Mucosa of descending colon (tissue), 3 donors: ENCODE data around the gene B3GALT6. TPM values are rescaled to one million over a fixed set of nuclear protein-coding genes. Genes with fewer than 3 reads are reported as not detected.

Source experiments
- ATAC-seq: fragments of 200-7000 bp; cut with Tn5 transposase; one replicate; pipeline ENCODE4 v1.9.1; 2020; ENCODE audit warnings: mild to moderate bottlenecking, moderate library complexity
- DNase-seq, 3 donors: peaks; one replicate each; pipeline ENCODE4 v3.0.0-alpha.2; 2020
- H3K36me3 ChIP-seq: fragments of 200-600 bp; one replicate; pipeline ENCODE4 v1.8.0; 2021; ENCODE audit warnings: low read depth, mild to moderate bottlenecking
- H3K4me1 ChIP-seq: fragments of 200-600 bp; one replicate; pipeline ENCODE4 v1.8.0; 2021; ENCODE audit warnings: low read depth, mild to moderate bottlenecking
- H3K4me3 ChIP-seq: fragments of 200-600 bp; one replicate; pipeline ENCODE4 v1.8.0; 2021; ENCODE audit warnings: mild to moderate bottlenecking
- H3K9me3 ChIP-seq: fragments of 200-600 bp; one replicate; pipeline ENCODE4 v1.8.0; 2021; ENCODE audit warnings: mild to moderate bottlenecking
- CTCF ChIP-seq: fragments of 200-600 bp; IDR thresholded peaks from one replicate; pipeline ENCODE4 v1.8.0; 2022; ENCODE audit warnings: antibody characterized with exemption, mild to moderate bottlenecking
- intact Hi-C, 2 donors: fragments of 100-400 bp; cut with DNase I in 1 of 2; cut with micrococcal nuclease in 1 of 2; formaldehyde crosslinking; loops; one replicate each; pipeline versions ENCODE4 v1.11.0 to v1.11.1; 2022; cut with DNase I, micrococcal nuclease
- long read RNA-seq, 2 donors: library from polyadenylated mRNA; unstranded; transcript quantifications; one replicate each; pipeline ENCODE4 v2.0.0, GENCODE V29; 2019 to 2021
- total RNA-seq, 3 donors: library from RNA; stranded (reverse); fragmentation: NEBNext Ultra II Directional in 2 of 3; extraction: Animal tissue kit (Norgen Biotek cat#: 25700) in 2 of 3; gene quantifications; one replicate each; pipeline versions ENCODE4 v1.2.1 to v1.2.4, GENCODE V29; 2021 to 2023
- donor health status: DM: no; HTN: no; CAD: no; lungs with moderate emphysema.
- donor health status: DM: no; HTN: no; CAD: no.
- donor health status: DM: no; HTN: yes; CAD: no.

B3GALT6 gene
- total RNA-seq = 10 to 100 TPM in 1 of 3 donors, 1 to 10 TPM in 2; 7.3 to 12.5 (median 9.0) TPM
- long read RNA-seq, donor 1, transcript B3GALT6-201 (1 exons, 2,783 nt) = minor isoform, 24 of 55 reads
- long read RNA-seq, donor 1, transcript B3GALT6-202 (1 exons, 2,816 nt) = major isoform, 31 of 55 reads
- long read RNA-seq, donor 1, partial matches to known transcripts = 0 of 55 reads
- long read RNA-seq, donor 1, other reads (novel, unspliced or antisense) = 0 of 55 reads
- long read RNA-seq, donor 2, partial matches to known transcripts = 0 of 2 reads
- long read RNA-seq, donor 2, other reads (novel, unspliced or antisense) = 0 of 2 reads

- H3K4me1 ChIP-seq = peaks cover 32% of the 10 kb centered on the region
- ATAC-seq = no peak
- peak within 1 kb of the TSS; percentile 98 for H3K4me3 ChIP-seq
- peaks cover 3% of the 10 kb centered on the region for H3K36me3 ChIP-seq
- H3K9me3 ChIP-seq = no peaks in the 10 kb centered on the region
- peak in 1 of 3 donors; percentile 69 for DNase-seq
- no peak for TF ChIP-seq CTCF
- intact Hi-C loops = no loop called here
These were observed at the start of gene B3GALT6 for GRCh38 chr1:1232208-1232795. B3GALT6 (plus strand) TSS chr1:1232237; CDS start chr1:1232279, 42 bp downstream.

DNA sequence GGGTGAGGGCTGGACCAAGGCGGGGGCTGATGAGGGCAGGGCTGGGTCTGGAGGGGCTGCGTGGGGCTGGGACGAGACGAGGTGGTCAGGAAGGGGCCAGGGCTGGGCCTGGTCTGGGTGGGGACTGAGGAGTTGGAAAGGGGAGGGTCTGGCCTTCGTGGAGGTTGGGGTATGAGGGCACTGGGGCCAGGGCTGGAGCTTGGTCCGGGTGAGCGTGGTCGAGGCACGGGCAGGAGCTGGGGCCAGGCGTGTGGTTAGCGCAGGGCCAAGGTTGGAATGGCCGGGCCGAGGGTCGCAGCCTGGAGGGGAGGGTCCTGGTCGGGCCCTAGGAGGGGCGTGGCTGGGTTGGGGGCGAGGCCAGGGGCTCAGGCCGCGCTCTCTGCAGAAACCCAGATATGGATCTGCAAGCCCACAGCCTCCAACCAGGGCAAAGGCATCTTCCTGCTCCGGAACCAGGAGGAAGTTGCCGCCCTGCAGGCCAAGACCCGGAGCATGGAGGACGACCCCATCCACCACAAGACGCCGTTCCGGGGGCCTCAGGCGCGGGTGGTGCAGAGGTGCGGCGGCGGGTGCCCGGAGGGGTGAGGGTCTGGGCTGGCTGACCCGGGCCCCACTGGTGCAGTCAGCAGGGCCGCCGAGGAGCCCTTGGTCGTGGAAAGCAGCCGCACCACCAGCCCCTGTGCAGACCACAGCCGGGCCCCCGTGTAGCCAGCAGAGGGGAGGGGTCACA, 49.4 kb upstream of the B3GALT6 start:
- H3K4me1 ChIP-seq = no peaks in the 10 kb centered on the region
- no peak for TF ChIP-seq CTCF
- DNase-seq = peak in 2 of 3 donors; percentile 23 to 38
- no peak overlapping the region for H3K4me3 ChIP-seq
- no peak for ATAC-seq
- intact Hi-C loops = no loop called here
- H3K9me3 ChIP-seq = no peaks in the 10 kb centered on the region
- no peaks in the 10 kb centered on the region for H3K36me3 ChIP-seq

DNA sequence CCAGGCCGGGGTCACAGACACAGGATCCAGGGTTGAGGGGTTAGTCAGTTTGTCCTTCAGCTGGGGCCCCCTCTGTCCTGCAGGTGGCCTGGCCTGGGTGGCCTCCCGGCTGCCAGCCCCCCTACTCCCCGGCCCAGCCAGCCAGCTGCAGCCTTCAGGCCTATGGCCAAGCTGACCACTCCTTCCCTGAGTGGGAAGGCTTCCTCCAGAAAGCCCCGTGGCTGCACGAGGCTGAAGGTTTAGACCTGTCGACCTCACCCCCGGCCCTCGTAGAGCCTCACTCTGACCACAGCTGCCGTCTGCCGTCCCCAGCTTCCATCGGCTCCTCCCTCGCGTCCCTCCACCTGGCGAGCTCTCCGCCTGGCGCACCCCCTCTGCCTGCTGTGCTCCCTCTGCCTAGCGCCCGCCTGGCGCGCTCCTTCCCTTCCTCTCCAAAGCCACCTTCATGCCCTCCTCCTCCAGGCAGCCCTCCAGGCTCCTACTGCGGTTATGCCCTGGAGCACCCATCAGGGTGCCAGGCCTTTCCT, 48.8 kb upstream of the B3GALT6 start:
- DNase-seq (peak in 2 of 3 donors; percentile 18 to 38), ATAC-seq (no peak)
- intact Hi-C loops = no loop called here
- no peaks in the 10 kb centered on the region for H3K9me3 ChIP-seq
- no peak for TF ChIP-seq CTCF
- no peak overlapping the region for H3K4me3 ChIP-seq
- H3K36me3 ChIP-seq = no peaks in the 10 kb centered on the region
- no peaks in the 10 kb centered on the region for H3K4me1 ChIP-seq

DNA sequence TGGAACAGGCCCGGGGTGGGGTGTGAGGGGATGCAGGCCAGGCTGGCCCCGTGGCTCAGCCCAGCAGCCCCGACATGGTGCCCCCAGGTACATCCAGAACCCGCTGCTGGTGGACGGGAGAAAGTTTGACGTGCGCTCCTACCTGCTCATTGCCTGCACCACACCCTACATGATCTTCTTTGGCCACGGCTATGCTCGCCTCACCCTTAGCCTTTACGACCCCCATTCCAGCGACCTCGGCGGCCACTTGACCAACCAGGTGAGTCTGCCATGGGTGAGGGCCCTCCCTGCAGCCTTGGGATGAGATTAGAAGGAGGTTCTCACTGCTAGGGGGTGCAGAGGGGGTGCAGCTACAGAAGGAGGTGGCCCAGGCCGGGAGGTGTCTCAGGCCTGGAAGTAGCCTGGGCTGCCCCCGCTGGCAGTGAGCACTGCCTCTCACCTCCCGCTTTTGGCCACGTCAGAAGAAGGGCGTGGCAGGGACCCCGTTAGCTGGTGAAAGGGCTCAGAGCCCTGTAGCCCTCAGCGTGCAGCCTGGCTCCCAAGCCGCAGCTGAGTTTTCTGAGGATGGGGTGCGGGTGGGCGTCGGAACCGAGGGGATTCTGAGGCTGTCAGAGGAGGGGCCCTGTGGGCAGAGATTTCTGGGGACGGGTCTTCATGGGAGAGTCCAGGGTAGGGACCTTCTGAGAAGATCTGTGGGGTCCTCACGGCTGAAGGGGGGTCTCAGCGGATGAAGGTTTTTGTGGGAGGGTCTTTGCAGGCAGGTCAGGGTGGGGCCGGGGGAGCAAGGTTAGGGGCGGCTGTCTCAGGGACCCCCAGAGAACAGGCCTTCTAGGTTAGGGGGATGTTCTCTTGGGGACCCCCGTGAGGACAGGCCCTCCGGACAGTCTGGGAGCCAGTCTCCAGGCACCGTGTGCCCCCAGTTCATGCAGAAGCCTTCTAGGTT, 47.9 kb upstream of the B3GALT6 start:
- Histone ChIP-seq H3K4me1 (no peaks in the 10 kb centered on the region), H3K36me3 (no peaks in the 10 kb centered on the region), H3K4me3 (no peak overlapping the region), H3K9me3 (no peaks in the 10 kb centered on the region)
- DNase-seq = peak in 1 of 3 donors; percentile 17
- TF ChIP-seq CTCF = no peak
- intact Hi-C loops = no loop called here
- no peak for ATAC-seq
